ENCODE measurements around the gene CYTH1. TPM values are rescaled to one million over a fixed set of nuclear protein-coding genes. Genes with fewer than 3 reads are reported as not detected.

The CYTH1 gene
- total RNA-seq, 1 experiment from 2014 or later = 46.7 TPM

GRCh38 chr17:78651554-78651953, 130.5 kb downstream of the CYTH1 start:
- no peaks in the 10 kb centered on the region; the same call in 1 of the 2 replicates for H3K27me3 ChIP-seq (ENCODE audit: control insufficient read depth, insufficient read depth, low read length)
- ATAC-seq (no peak), DNase-seq (ENCODE audit: low read depth, low spot score) (no peak)
- no peak overlapping the region for H3K4me3 ChIP-seq (ENCODE audit: low read depth in 2 of 2, low read length in 2 of 2)
- intact Hi-C loops (cut with micrococcal nuclease; ENCODE audit: unreplicated experiment) (no loop called here), in situ Hi-C loops (cut with HindIII; ENCODE audit: low pct_unique_long_range_greater_than_20kb, low sequenced_read_pairs) (no loop called here)
- BruUV-seq (replicated peaks) = no TSS peak
- ChIA-PET CTCF (no interaction called here), POLR2A (no interaction called here)
- H3K4me1 ChIP-seq (ENCODE audit: control insufficient read depth, insufficient read depth, low read length) = no peaks in the 10 kb centered on the region
- TF ChIP-seq POLR2AphosphoS5 (IDR thresholded peaks at IDR 0.05; ENCODE audit: low read depth, low read length) (no peak), REST (IDR thresholded peaks at IDR 0.05; ENCODE audit: insufficient read depth in 1 of 2, low read depth in 2 of 2, low read length in 1 of 2) (no peak), CTCF (IDR thresholded peaks at IDR 0.05) (no peak), SIN3A (IDR thresholded peaks at IDR 0.05; ENCODE audit: borderline replicate concordance, insufficient read depth, low read depth, low read length) (no peak), TCF7L2 (IDR thresholded peaks at IDR 0.05; ENCODE audit: low read depth, low read length) (no peak)
- no peaks in the 10 kb centered on the region for H3K36me3 ChIP-seq (ENCODE audit: control insufficient read depth, insufficient read depth, low read length)
- H3K9me3 ChIP-seq (ENCODE audit: control insufficient read depth, insufficient read depth, low read depth, low read length) = no peaks in the 10 kb centered on the region
- no peak overlapping the region for H3K27ac ChIP-seq (ENCODE audit: low read length)

DNA sequence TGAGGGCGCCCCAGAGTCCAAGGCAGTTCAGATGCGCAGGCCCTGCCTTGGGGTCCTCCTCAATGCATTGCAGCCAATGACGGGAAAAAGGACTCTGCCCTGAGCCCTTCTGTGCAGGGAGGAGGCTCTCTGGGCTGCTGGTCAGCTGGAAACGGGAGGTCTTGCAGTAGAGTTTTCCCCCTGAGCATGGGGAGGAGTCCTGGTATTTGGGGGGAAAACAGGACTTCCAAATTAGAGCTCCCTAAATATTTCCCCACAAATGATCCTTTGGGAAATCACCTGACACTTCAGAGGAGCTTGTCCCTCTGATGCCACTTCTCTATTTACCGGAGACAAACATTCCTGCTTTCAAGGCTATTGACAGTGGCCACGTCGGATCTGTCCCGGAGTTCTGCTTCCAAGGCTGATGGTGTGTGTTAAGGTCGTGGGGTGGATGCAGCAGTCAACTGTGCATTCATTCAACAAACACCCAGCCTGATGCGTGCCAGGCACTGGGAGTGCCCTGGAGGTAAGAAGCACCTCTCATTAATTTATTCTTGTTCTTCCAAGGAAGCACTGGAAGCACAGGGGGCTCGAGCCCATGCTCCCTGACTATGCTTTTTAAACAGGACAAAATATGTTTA, 131.9 kb downstream of the CYTH1 start:
- Histone ChIP-seq H3K36me3 (ENCODE audit: control insufficient read depth, insufficient read depth, low read length) (no peaks in the 10 kb centered on the region), H3K4me1 (ENCODE audit: control insufficient read depth, insufficient read depth, low read length) (0 out of 2 replicates have a peak, but pooled peaks cover 4% of the 10 kb centered on the region), H3K4me3 (ENCODE audit: low read depth in 2 of 2, low read length in 2 of 2) (no peak overlapping the region), H3K27ac (ENCODE audit: low read length) (no peak overlapping the region), H3K9me3 (ENCODE audit: control insufficient read depth, insufficient read depth, low read depth, low read length) (no peaks in the 10 kb centered on the region), H3K27me3 (ENCODE audit: control insufficient read depth, insufficient read depth, low read length) (no peaks in the 10 kb centered on the region; the same call in 1 of the 2 replicates)
- no TSS peak for BruUV-seq (replicated peaks)
- ATAC-seq = no peak
- TF ChIP-seq POLR2AphosphoS5 (IDR thresholded peaks at IDR 0.05; ENCODE audit: low read depth, low read length) (no peak), REST (IDR thresholded peaks at IDR 0.05; ENCODE audit: insufficient read depth in 1 of 2, low read depth in 2 of 2, low read length in 1 of 2) (no peak), TCF7L2 (IDR thresholded peaks at IDR 0.05; ENCODE audit: low read depth, low read length) (no peak), SIN3A (IDR thresholded peaks at IDR 0.05; ENCODE audit: borderline replicate concordance, insufficient read depth, low read depth, low read length) (no peak), CTCF (IDR thresholded peaks at IDR 0.05) (no peak)
- intact Hi-C loops (cut with micrococcal nuclease; ENCODE audit: unreplicated experiment) (no loop called here), in situ Hi-C loops (cut with HindIII; ENCODE audit: low pct_unique_long_range_greater_than_20kb, low sequenced_read_pairs) (no loop called here)
- POLR2A ChIA-PET = no interaction called here
- DNase-seq (ENCODE audit: low read depth, low spot score) = no peak
- CTCF ChIA-PET = no interaction called here
